HCT116 (cell line): Measurements from ENCODE around the gene TNIP1. TPM values are rescaled to one million over a fixed set of nuclear protein-coding genes. Genes with fewer than 3 reads are reported as not detected.

Source experiments
- ATAC-seq: fragments of 200-7000 bp; cut with Tn5 transposase; 2 replicates; pipeline ENCODE4 v1.9.1; 2020; ENCODE audit warnings: mild to moderate bottlenecking, moderate library complexity
- BruUV-seq: library from RNA; stranded (reverse); fragments of 400-500 nt; replicated peaks from 2 replicates; lab custom pipeline; 2021; lab: Mats Ljungman, UMichigan
- CTCF ChIA-PET: fragments of 300-600 bp; sonication (Branson Sonifier 250); formaldehyde crosslinking; loops from one replicate; lab custom pipeline; 2021; ENCODE audit warnings: antibody characterized with exemption; lab: Charles Lee
- POLR2A ChIA-PET: fragments of 300-600, 350-600 bp; sonication (Branson Sonifier 250); formaldehyde crosslinking; loops from one replicate; lab custom pipeline; 2021; ENCODE audit warnings: antibody characterized with exemption; lab: Charles Lee
- RAD21 ChIA-PET, 2 experiments: fragments of 300-600 bp; sonication (Branson Sonifier 250); formaldehyde crosslinking; loops; one replicate each; lab custom pipeline; 2023; ENCODE audit warnings: low total read pairs in 2 of 2; ENCODE audit not compliant: uncharacterized antibody in 2 of 2, unreplicated experiment in 2 of 2, low non-redundant PET in 1 of 2; lab: Charles Lee
- DNase-seq: peaks from one replicate; pipeline ENCODE4 v3.0.0-alpha.2; 2010; ENCODE audit warnings: low read depth, low spot score
- H2AFZ ChIP-seq: fragments of 200-600 bp; shearing (Covaris generic), sonication (generic); 2 replicates; pipeline ENCODE4 v1.6.1; 2017; ENCODE audit warnings: low read depth, mixed run types, mixed read lengths, antibody characterized with exemption, low read length; ENCODE audit not compliant: poor library complexity, severe bottlenecking
- H3K27ac ChIP-seq: 2 replicates; pipeline ENCODE4 v1.5.1; 2012; ENCODE audit warnings: low read depth, low read length
- H3K27me3 ChIP-seq: fragments of 200-600 bp; sonication (generic); 2 replicates; pipeline ENCODE4 v1.6.1; 2016; ENCODE audit warnings: mixed run types, low read length, mixed read lengths; ENCODE audit not compliant: insufficient read depth
- H3K36me3 ChIP-seq, 2 experiments: fragments of 200-500 bp in 1 of 2; fragments of 200-600 bp in 1 of 2; sonication (Bioruptor generic) in 1 of 2; sonication (generic) in 1 of 2; 2 replicates each; pipeline versions ENCODE4 v1.5.1 to v1.6.1; 2014 to 2016; ENCODE audit warnings: low read length in 2 of 2, inconsistent platforms in 1 of 2, mixed read lengths in 1 of 2, mixed run types in 1 of 2; ENCODE audit not compliant: insufficient read depth in 2 of 2, control insufficient read depth in 1 of 2
- H3K4me1 ChIP-seq, 2 experiments: fragments of 200-600 bp in 1 of 2; sonication (generic) in 1 of 2; 2 replicates each; pipeline versions ENCODE4 v1.5.1 to v1.6.1; 2012 to 2017; ENCODE audit warnings: low read length in 2 of 2, inconsistent platforms in 1 of 2, mild to moderate bottlenecking in 1 of 2, mixed read lengths in 1 of 2, mixed run types in 1 of 2, moderate library complexity in 1 of 2; ENCODE audit not compliant: insufficient read depth in 2 of 2, control insufficient read depth in 1 of 2
- H3K4me2 ChIP-seq: fragments of 200-600 bp; sonication (generic); 2 replicates; pipeline ENCODE4 v1.6.1; 2017; ENCODE audit warnings: mixed run types, low read length, mixed read lengths
- H3K4me3 ChIP-seq, 2 experiments: fragments of 200-600 bp in 1 of 2; sonication (generic) in 1 of 2; replicated peaks in 1 of 2; 2 replicates each; pipeline ENCODE4 v1.5.1; 2011 to 2016; ENCODE audit warnings: low read length in 2 of 2, control low read depth in 1 of 2, low read depth in 1 of 2, mild to moderate bottlenecking in 1 of 2, mixed read lengths in 1 of 2, mixed run types in 1 of 2
- H3K79me2 ChIP-seq: fragments of 200-600 bp; sonication (generic); 2 replicates; pipeline ENCODE4 v1.6.1; 2017; ENCODE audit warnings: mild to moderate bottlenecking, mixed run types, low read length, moderate library complexity, mixed read lengths; ENCODE audit not compliant: insufficient read depth
- H3K9ac ChIP-seq: fragments of 200-600 bp; sonication (generic); 2 replicates; pipeline ENCODE4 v1.6.1; 2016; ENCODE audit warnings: low read length, mixed read lengths
- H3K9me2 ChIP-seq: fragments of 200-600 bp; sonication (generic), shearing (Covaris generic); 2 replicates; pipeline ENCODE4 v1.6.1; 2017; ENCODE audit warnings: mixed run types, mild to moderate bottlenecking, moderate library complexity; ENCODE audit not compliant: insufficient read depth
- H3K9me3 ChIP-seq, 2 experiments: fragments of 200-500 bp in 1 of 2; fragments of 200-600 bp in 1 of 2; sonication (Bioruptor generic) in 1 of 2; sonication (generic) in 1 of 2; 2 replicates each; pipeline ENCODE4 v1.6.1; 2014 to 2017; ENCODE audit warnings: low read length in 2 of 2, mixed read lengths in 2 of 2, inconsistent platforms in 1 of 2, low read depth in 1 of 2, mild to moderate bottlenecking in 1 of 2, mixed run types in 1 of 2, moderate library complexity in 1 of 2; ENCODE audit not compliant: control insufficient read depth in 1 of 2, insufficient read depth in 1 of 2
- H4K20me1 ChIP-seq: fragments of 200-600 bp; sonication (generic), shearing (Covaris generic); 2 replicates; pipeline ENCODE4 v1.6.1; 2017; ENCODE audit warnings: mixed run types, mild to moderate bottlenecking, moderate library complexity; ENCODE audit not compliant: insufficient read depth
- ELF1 ChIP-seq: IDR thresholded peaks from 2 replicates; pipeline ENCODE4 v1.6.1; 2012; ENCODE audit warnings: low read depth, borderline replicate concordance
- EZH2 ChIP-seq: fragments of 200-600 bp; sonication (generic); IDR thresholded peaks from 2 replicates; pipeline ENCODE4 v1.6.1; 2017; ENCODE audit warnings: antibody characterized with exemption, mixed run types
- EZH2phosphoT487 ChIP-seq: fragments of 200-600 bp; IDR thresholded peaks from 2 replicates; pipeline ENCODE4 v1.6.1; 2018; ENCODE audit warnings: antibody characterized with exemption, borderline replicate concordance
- RAD21 ChIP-seq: IDR thresholded peaks from 2 replicates; pipeline ENCODE4 v1.6.1; 2012; ENCODE audit warnings: low read depth, mild to moderate bottlenecking
- SP1 ChIP-seq: IDR thresholded peaks from 2 replicates; pipeline ENCODE4 v1.6.1; 2012; ENCODE audit warnings: low read depth
- TCF7L2 ChIP-seq: IDR thresholded peaks from 2 replicates; pipeline ENCODE4 v1.7.0; 2011; ENCODE audit warnings: borderline replicate concordance, inconsistent platforms; ENCODE audit not compliant: insufficient read depth, insufficient read length; ENCODE audit errors: extremely low read depth
- ZBTB33 ChIP-seq: IDR thresholded peaks from 2 replicates; pipeline ENCODE4 v1.6.1; 2011; ENCODE audit warnings: mild to moderate bottlenecking, low read length, moderate library complexity; ENCODE audit not compliant: insufficient replicate concordance; ENCODE audit errors: extremely low read depth
- intact Hi-C: fragments of 100-400 bp; cut with micrococcal nuclease; formaldehyde crosslinking; loops from 2 replicates; pipeline ENCODE4 v1.10.0; 2022
- total RNA-seq: library from RNA; stranded (reverse); gene quantifications from one replicate; pipeline ENCODE4 v1.2.1, GENCODE V29; 2021; ENCODE audit not compliant: unreplicated experiment
- TF ChIP-seq, protein P1 (sequence below): IDR thresholded peaks from 2 replicates; pipeline ENCODE4 v1.6.1; 2012

TNIP1 gene
- total RNA-seq, 1 experiment from 2014 or later: 46.0 TPM

DNA sequence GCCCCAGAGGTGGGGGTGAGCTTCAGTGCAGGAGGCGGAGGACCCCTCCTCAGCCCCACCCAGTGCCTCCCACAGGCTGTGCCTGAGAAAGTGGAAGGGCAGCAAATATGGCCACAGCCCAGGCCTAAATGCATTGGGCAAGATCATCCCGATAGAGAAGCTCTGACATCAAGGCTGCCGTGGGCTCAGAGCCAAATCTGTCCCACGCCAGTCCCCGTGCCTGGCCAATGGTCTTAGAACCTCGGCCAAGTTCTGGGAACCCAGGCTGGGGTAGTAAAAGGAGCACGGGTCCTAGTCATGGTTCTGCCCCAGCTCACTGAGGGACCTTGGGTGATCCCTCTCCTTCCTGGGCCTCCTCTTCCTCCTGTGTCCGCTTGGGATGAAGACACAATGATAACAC, 27.7 kb upstream of the TNIP1 start:
- ATAC-seq (no peak), DNase-seq (no peak)
- Histone ChIP-seq H3K9ac (no peak overlapping the region), H3K4me3 (no peak overlapping the region), H3K27me3 (no peaks in the 10 kb centered on the region), H3K9me2 (no peaks in the 10 kb centered on the region), H3K36me3 (peaks cover 0 to 12% of the 10 kb centered on the region in 2 experiments; a peak in 2 of 4 replicates), H3K4me2 (no peak overlapping the region), H4K20me1 (no peaks in the 10 kb centered on the region), H3K79me2 (no peaks in the 10 kb centered on the region), H2AFZ (no peak overlapping the region), H3K4me1 (no peaks in the 10 kb centered on the region), H3K27ac (no peak overlapping the region), H3K9me3 (no peaks in the 10 kb centered on the region)
- POLR2A ChIA-PET: no interaction called here
- CTCF ChIA-PET: no interaction called here
- no TSS peak for BruUV-seq
- TF ChIP-seq EZH2phosphoT487 (no peak), EZH2 (no peak)
- intact Hi-C loops: no loop called here
- RAD21 ChIA-PET: no interaction called here

- Histone ChIP-seq H3K4me1 (no peaks in the 10 kb centered on the region), H3K9me2 (no peaks in the 10 kb centered on the region), H4K20me1 (no peaks in the 10 kb centered on the region), H3K9ac (no peak overlapping the region), H3K36me3 (peaks cover 0 to 12% of the 10 kb centered on the region in 2 experiments; a peak in 2 of 4 replicates), H2AFZ (no peak overlapping the region), H3K27me3 (no peaks in the 10 kb centered on the region), H3K4me2 (no peak overlapping the region), H3K4me3 (no peak overlapping the region), H3K27ac (no peak overlapping the region), H3K79me2 (no peaks in the 10 kb centered on the region), H3K9me3 (no peaks in the 10 kb centered on the region)
- ChIA-PET RAD21 (no interaction called here), CTCF (no interaction called here), POLR2A (no interaction called here)
- ATAC-seq (no peak), DNase-seq (no peak)
- BruUV-seq: no TSS peak
- intact Hi-C loops: no loop called here
- TF ChIP-seq ELF1: no peak
- TF ChIP-seq SP1: no peak
- TF ChIP-seq TCF7L2: no peak
- TF ChIP-seq, protein P1, sequence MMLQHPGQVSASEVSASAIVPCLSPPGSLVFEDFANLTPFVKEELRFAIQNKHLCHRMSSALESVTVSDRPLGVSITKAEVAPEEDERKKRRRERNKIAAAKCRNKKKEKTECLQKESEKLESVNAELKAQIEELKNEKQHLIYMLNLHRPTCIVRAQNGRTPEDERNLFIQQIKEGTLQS: no peak
- TF ChIP-seq RAD21: no peak
- no peak for TF ChIP-seq ZBTB33
- TF ChIP-seq, all 23 proteins: peak for 0
These were observed 27.1 kb upstream of the TNIP1 start for GRCh38 chr5:151107738-151108520.
